ENCODE data around the gene NOP14. TPM values are rescaled to one million over a fixed set of nuclear protein-coding genes. Genes with fewer than 3 reads are reported as not detected.
"Not testable (repeated sequence)": the region's sequence is repeated elsewhere in the genome, so short reads cannot be mapped to it uniquely, and the experiment has no call there.

The NOP14 gene
- total and polyA plus RNA-seq, 4 donors: 13.3 to 25.4 (median 19.7) TPM

DNA sequence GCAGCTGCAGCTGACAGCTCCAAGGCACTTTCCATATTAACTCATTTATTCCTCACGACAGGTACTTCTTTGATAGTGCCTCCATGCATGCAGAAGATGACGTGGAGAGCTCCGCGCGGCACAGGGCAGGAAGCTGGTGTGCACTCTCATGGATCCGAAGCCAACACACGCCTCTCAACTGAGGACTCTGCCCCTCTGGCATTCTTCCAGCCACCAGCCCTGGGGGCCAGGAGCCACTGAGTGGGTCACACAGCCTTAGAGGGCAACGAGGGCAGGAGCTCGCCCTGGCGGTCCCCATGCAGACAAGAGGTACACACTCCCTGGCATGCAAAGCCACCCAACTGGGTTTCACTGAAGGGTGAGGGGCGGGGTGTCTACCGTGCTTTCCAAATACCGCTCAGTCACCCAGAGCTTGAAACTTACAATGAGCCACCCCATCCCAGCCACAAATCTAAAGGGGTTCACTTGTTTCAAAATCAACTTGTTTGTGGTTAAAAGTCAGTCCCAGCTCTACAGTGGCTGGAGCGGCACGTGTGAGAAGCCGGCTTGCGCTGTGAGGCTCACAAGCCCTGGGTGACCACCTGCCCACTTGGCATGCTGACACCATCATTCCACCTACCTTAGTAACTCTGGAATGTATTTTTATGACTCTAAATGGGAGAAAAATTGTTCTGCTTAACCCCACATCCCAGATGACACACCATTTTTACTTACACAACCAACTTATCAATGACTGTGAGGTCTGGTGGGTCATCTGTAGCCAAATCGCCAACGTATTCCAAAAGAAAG, 16.2 kb downstream of the NOP14 start:
- no peaks in the 10 kb centered on the region for H3K27me3 ChIP-seq (ENCODE audit: control insufficient read depth in 3 of 3, insufficient read depth in 3 of 3, low read length in 2 of 3)
- H3K4me3 ChIP-seq: no peak overlapping the region

DNA sequence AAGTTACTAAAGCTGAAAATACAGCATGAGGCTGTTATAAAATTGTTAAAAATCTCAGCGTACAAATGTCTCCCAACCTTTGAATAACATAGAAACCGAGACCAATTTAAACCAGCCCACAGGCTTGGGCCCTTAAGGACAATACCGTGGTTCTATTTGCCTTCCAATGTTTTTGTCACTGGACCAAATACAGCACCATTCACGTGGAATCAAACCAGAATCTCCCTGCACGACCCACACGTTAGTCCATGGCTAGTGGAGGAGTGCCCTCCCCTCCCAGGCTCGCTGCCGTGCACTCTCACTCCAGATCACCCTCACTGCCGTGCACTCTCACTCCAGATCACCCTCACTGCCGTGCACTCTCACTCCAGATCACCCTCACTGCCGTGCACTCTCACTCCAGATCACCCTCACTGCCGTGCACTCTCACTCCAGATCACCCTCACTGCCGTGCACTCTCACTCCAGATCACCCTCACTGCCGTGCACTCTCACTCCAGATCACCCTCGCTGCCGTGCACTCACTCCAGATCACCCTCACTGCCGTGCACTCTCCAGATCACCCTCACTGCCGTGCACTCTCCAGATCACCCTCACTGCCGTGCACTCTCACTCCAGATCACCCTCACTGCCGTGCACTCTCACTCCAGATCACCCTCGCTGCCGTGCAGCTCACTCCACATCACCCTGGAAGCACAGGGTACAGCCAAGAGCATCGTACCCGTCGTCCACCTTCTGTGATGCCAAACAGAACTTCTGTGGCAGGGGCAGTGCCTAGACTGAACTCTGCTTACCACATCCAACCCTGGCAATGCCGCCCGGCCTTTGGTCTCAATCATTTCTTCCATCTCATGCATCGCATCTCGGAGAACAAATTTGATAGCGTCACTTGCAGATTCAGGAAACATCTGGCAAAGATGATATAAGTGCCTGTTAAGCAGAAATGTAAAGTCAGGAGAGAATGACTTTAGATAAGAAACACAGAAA, 17.3 kb downstream of the NOP14 start:
- DNase-seq; H3K9ac ChIP-seq (ENCODE audit: insufficient read depth in 1 of 2, low read length in 2 of 2); H3K27me3 ChIP-seq (ENCODE audit: control insufficient read depth in 3 of 3, insufficient read depth in 3 of 3, low read length in 2 of 3); H3K4me1 ChIP-seq (ENCODE audit: control insufficient read depth in 5 of 5, insufficient read depth in 5 of 5, low read length in 5 of 5); H3K27ac ChIP-seq (ENCODE audit: low read depth in 1 of 2, low read length in 1 of 2); H3K4me3 ChIP-seq; H3K9me3 ChIP-seq (ENCODE audit: control insufficient read depth in 4 of 4, insufficient read depth in 3 of 4, low read length in 3 of 4); ATAC-seq (ENCODE audit: insufficient read depth, low FRiP score): not testable (repeated sequence)
- 93 to 97% methylated on average over 27 to 28 of the region's 30 CpGs for WGBS, 2 donors
- peaks cover 24 to 70% (median 52%) of the 10 kb centered on the region in 4 donors for H3K36me3 ChIP-seq (ENCODE audit: control insufficient read depth in 4 of 4, insufficient read depth in 4 of 4, low read length in 4 of 4)

More for the DNA sequence above, 16.2 kb downstream of the NOP14 start:
- Histone ChIP-seq H3K4me1 (ENCODE audit: control insufficient read depth in 5 of 5, insufficient read depth in 5 of 5, low read length in 5 of 5) (no peaks in the 10 kb centered on the region), H3K9ac (ENCODE audit: insufficient read depth in 1 of 2, low read length in 2 of 2) (no peak overlapping the region), H3K9me3 (ENCODE audit: control insufficient read depth in 4 of 4, insufficient read depth in 3 of 4, low read length in 3 of 4) (no peaks in the 10 kb centered on the region), H3K36me3 (ENCODE audit: control insufficient read depth in 4 of 4, insufficient read depth in 4 of 4, low read length in 4 of 4) (peaks cover 24 to 67% (median 57%) of the 10 kb centered on the region in 4 donors), H3K27ac (ENCODE audit: low read depth in 1 of 2, low read length in 1 of 2) (no peak overlapping the region)
- DNase-seq: peak in 1 of 3 donors; percentile 11
- TF ChIP-seq, protein P1, sequence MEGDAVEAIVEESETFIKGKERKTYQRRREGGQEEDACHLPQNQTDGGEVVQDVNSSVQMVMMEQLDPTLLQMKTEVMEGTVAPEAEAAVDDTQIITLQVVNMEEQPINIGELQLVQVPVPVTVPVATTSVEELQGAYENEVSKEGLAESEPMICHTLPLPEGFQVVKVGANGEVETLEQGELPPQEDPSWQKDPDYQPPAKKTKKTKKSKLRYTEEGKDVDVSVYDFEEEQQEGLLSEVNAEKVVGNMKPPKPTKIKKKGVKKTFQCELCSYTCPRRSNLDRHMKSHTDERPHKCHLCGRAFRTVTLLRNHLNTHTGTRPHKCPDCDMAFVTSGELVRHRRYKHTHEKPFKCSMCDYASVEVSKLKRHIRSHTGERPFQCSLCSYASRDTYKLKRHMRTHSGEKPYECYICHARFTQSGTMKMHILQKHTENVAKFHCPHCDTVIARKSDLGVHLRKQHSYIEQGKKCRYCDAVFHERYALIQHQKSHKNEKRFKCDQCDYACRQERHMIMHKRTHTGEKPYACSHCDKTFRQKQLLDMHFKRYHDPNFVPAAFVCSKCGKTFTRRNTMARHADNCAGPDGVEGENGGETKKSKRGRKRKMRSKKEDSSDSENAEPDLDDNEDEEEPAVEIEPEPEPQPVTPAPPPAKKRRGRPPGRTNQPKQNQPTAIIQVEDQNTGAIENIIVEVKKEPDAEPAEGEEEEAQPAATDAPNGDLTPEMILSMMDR (IDR thresholded peaks at IDR 0.05; ENCODE audit: control extremely low read depth, extremely low read depth): no peak
- 93 to 95% methylated on average over 19 of the region's 19 CpGs for WGBS, 2 donors
- no peak for ATAC-seq (ENCODE audit: insufficient read depth, low FRiP score)

DNA sequence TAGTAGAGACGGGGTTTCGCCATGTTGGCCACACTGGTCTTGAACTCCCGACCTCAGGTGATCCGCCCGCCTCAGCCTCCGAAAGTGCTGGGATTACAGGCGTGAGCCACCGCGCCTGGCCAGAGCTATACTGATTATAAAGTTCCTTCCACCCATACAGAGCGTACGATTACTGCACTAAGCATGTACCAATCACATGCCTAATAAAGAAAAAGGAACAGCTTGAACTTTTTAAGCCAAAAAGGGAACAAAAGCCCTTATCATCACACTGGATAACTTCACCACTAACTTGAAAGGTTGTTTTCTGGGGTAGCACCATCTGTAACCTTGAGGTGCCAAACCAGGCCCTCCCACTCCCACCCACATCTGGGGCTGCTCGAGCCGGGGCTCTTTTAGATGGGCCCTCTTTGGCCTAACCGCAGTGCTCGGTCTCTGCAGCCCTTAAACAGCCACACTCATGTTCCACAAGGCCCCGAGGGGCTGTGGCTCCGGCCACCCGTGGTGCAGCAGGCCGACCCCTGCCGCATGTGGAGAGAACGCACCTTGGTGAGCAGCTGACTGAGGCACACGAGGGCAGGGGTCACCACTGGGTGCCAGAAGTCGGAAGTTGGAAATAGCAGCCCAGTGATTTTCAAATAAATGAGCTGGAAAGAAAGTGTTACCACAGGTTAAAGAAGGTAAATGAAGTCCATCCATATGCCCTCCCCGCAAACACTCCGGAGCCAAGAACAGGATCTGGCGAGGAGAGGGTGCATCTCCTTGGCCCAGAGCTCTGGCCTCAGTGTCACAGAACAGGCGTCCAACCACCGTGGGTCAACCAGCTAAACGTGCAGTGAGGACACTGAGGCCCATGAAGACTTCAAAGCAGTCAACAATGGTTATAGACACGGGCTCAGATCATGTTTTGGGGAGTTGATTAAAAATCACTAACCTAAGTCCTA, 18.4 kb downstream of the NOP14 start:
- no peak overlapping the region for H3K9ac ChIP-seq (ENCODE audit: insufficient read depth in 1 of 2, low read length in 2 of 2)
- 88 to 89% methylated on average over 30 of the region's 30 CpGs for WGBS, 2 donors
- no peak for ATAC-seq (ENCODE audit: insufficient read depth, low FRiP score)
- no peaks in the 10 kb centered on the region for H3K9me3 ChIP-seq (ENCODE audit: control insufficient read depth in 4 of 4, insufficient read depth in 3 of 4, low read length in 3 of 4)
- H3K27ac ChIP-seq (ENCODE audit: low read depth in 1 of 2, low read length in 1 of 2): no peak overlapping the region
- no peak overlapping the region for H3K4me3 ChIP-seq
- H3K27me3 ChIP-seq (ENCODE audit: control insufficient read depth in 3 of 3, insufficient read depth in 3 of 3, low read length in 2 of 3): no peaks in the 10 kb centered on the region
- TF ChIP-seq, protein P1 (IDR thresholded peaks at IDR 0.05; ENCODE audit: control extremely low read depth, extremely low read depth): no peak
- peak in 1 of 3 donors; percentile 4 for DNase-seq
- no peaks in the 10 kb centered on the region for H3K4me1 ChIP-seq (ENCODE audit: control insufficient read depth in 5 of 5, insufficient read depth in 5 of 5, low read length in 5 of 5)
- peaks cover 22 to 75% (median 45%) of the 10 kb centered on the region in 4 donors for H3K36me3 ChIP-seq (ENCODE audit: control insufficient read depth in 4 of 4, insufficient read depth in 4 of 4, low read length in 4 of 4)
